CD4-positive, alpha-beta T cell treated with Interleukin-1 beta for 1 hour (primary cell): ENCODE results near the gene APLP1.
A peak's percentile ranks its signal among the peaks of the same experiment; 100 is the strongest.
"Not testable (repeated sequence)": the region's sequence is repeated elsewhere in the genome, so short reads cannot be mapped to it uniquely, and the experiment has no call there.

Source experiments
- DNase-seq, 2 donors: peaks; one replicate each; pipeline ENCODE4 v3.0.0-alpha.2; 2020 to 2022

Gene APLP1

DNA sequence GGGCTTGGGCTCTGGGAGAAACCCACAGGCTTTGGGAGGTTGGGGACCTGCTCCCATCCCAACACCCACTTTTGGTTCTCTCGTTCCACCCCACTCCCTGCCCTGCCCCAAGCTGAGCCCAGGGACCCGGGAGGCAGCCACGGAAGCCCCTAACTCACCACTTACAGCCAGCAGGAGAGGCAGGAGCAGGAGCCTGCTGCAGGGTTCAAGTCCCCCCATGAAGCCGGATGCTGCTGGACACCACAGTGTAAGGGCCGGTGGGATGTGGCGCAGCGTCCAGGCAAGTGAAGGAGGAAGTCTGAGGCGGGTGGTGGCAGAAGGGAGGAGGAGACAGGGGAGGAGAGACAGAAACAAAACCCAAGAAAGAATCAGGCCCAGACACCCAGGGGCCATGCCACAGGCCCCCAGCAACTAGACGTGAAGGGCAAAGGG, 39.7 kb downstream of the APLP1 start, which contains the start of gene TYROBP:
TYROBP (minus strand) TSS at position 286 of the 432 bp plus-strand sequence; CDS start at position 219, 67 bp downstream.
- peak in 1 of 2 donors; percentile 47 for DNase-seq

DNA sequence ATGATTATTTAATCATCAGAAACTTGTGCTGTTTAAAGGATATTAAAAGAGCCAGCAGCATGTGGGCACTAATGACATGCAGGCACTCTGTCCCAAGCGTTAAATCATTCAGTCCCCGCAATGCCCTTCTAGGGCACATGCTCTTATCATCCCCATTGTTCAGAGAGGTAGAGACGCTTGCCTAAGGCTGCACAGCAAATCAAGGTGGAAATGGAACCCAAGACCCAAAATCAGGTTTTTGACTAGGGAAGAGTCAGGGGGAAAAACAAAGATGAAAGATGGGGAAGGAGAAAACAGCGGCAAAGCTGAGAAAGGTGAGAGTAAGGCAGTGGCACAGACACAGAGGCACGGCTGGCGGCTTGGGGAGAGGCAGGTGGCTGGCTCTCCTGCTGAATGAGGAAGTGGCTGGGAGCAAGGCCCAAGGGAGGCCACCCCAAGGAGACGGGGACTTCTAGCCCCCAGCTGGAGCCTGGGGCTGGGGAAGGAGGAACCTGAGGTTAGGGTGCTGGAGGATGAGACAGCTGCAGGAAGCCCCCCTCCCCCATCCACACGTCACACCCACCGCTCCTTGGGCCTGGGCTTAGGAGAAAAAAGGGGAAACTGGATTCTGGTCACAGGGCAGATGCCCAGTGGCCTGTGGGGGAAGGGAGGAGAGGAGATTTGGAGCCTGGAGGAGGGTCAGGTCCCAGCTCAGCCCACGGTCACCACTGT, 40.8 kb downstream of the APLP1 start:
- DNase-seq, result peak; percentile 41 to 91

DNA sequence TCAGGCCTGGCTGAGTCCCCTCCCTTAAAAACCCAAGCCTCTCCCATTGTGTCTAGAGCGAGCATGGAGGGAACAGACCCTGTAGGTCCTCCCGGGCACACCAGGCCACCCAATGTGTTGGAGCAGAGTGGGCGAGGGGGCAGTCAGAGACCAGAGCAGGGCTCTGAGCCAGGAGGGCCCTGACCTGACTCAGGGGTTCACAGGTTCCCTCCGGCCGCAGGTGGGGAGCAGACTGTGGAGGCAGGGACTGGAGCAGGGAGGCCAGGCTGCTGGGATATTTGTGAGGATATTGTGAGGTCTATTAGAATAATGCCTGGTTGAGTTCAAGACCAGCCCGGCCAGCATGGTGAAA, 41.3 kb downstream of the APLP1 start:
- DNase-seq, result no peak

DNA sequence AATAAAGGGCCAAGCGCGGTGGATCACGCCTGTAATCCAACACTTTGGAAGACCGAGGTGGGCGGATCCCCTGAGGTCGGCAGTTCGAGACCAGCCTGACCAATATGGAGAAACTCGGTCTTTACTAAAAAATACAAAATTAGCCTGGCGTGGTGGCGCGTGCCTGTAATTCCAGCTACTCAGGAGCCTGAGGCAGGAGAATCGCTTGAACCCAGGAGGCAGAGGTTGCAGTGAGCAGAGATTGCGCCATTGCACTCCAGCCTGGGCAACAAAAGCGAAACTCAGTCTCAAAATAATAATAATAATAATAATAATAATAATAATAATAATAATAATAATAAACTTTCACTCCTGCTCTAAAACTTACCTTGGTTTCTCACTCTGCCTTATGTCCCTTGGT, 42.0 kb downstream of the APLP1 start:
- DNase-seq, result not testable (repeated sequence)

DNA sequence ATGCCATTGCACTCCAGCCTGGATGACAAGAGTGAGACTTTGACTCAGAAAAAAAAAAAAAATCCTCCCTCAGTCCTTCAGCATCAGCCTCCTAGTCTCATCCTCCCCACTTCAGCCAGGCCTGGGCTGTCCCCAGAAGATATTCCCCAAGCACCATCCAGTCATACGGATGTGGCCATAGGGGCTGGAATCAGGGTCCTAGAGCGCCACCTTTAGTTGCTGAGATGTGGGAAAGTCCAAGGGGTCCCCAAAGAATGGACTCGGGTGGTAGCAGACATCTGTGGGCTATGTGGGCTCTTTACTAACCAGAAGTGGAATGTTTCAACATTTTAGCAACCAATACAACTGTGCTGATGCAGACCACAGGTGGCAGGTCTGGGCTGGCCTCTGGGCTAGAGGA, 42.8 kb downstream of the APLP1 start:
- no peak for DNase-seq

DNA sequence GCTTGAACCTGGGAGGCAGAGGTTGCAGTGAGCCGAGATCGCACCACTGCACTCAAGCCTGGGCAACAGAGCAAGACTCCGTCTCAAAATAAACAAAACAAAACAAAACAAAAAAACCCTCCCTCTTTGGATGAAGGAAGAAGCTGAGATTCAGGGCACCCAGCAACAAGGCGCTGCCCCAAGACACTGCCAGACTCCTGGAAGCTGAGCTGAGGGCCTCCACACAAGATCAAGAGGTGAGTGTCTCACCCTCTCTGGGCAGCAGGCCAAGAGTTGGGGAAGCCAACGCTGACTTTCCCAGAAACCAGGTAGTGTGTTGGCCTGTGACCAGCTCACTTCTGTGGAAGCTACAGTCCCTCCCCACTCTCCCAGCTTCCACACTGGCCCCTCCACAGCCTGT, 43.4 kb downstream of the APLP1 start:
- DNase-seq, result peak in 1 of 2 donors; percentile 7

DNA sequence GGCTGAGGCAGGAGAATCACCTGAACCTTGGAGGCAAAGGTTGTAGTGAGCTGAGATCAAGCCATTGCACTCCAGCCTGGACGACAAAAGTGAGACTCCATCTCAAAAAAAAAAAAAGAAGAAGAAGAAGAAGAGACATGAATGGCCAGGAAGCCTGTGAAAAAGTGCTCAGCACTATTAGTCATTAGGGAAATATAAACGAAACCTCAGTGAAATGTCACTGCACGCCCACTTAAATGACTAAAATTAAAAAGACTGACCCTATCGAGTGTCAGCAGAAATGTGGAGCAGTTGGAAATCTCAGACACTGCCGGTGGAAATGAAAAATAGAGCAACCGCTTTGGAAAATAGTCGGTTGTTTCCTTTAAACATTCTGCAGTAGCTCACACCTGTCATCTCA, 45.2 kb downstream of the APLP1 start:
- no peak for DNase-seq

DNA sequence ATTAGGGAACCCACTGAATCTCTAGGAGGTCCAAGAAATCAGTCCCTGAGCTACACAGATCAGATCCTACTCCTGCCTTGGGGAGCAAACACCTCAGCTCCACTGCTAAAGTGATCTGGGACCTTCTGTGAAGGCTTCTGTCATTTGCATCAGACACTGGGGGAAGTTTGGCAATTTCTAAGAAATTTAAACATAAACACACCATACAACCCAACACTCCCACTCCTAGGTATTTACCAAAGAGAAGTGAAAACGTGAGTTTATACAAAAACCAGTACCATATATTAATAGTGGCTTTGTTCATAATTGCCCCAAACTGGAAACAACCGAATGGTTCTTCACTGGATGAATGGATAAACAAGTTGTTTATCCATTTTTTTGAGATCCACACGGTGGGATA, 47.1 kb downstream of the APLP1 start:
- no peak for DNase-seq

DNA sequence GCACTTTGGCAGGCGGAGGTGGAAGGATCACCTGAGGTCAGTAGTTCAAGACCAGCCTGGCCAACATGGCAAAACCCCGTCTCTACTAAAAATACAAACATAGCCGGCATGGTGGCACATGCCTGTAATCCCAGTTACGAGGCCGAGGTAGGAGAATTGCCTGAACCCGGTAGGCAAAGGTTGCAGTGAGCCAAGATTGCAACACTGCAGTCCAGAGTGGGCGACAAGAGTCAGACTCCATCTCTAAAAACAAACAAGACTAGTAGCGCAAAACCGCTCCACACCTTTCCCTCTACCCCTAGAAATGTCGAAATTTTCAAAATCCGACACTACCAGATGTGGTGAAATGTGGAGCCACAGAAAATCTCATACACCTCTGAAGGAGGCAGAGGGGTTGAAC, 50.9 kb downstream of the APLP1 start:
- DNase-seq, result no peak

DNA sequence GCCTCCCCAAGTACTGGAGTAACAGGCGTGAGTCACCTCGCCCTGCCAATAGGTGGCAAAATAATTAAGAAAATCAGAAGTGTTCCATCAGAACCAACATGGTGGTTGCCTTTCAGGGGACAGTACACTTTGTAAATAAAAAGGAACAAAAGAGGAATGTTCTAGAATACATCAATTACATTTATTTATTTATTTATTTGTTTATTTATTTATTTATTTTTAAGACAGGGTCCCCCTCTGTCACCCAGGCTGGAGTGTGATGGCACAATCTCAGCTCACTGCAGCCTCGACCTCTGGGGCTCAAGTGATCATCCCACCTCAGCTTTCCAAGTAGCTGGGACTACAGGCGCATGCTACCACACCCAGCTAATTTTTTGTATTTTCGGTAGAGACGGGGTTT, 52.6 kb downstream of the APLP1 start:
- DNase-seq, result no peak

DNA sequence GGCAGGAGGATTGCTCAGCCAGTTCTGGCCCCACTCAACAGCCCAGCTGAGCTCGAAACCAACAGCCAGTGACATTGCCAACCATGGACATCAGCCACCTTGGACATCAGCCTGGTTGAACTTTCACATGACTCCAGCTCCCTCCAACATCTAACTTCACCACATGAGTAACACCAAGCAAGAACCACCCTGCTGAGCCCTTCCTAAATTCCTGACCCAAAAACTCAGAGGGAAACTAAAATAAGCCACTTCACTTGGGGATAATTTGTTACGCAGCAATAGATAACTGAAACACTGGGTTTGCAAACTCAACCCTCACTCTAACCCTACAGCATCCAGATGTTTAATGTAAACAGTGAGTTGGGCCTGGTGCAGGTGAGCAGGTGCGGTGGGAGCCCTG, 57.1 kb downstream of the APLP1 start:
- DNase-seq, result no peak

DNA sequence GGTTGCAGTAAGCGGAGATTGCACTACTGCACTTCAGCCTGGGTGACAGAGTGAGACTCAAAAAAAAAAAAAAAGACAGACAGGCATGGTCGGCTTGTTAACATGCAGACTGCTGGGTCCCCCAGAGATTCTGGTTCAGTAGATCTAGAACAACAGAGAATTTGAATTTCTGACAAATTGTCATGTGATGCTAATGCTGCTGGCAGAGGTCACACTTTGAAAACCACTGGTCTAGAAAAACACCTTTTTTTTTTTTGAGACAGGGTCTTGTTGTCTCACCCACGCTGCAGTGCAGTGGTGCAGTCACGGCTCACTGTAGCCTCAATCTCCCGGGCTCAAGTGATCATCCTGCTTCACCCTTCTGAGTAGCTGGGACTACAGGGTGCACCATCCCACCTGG, 60.1 kb downstream of the APLP1 start:
- DNase-seq, result peak in 1 of 2 donors; percentile 52
